ENCODE data around the gene TTLL4. TPM values are rescaled to one million over a fixed set of nuclear protein-coding genes. Genes with fewer than 3 reads are reported as not detected.

Gene TTLL4
- total and polyA plus RNA-seq, 2 of the 8 experiments (the other 6 are each of a cell fraction or from before 2014, with no cell fraction given) = 71.1 to 105 TPM

- 94% methylated on average over 5 of the region's 7 CpGs; no CpG with 5 or more reads in 1 of the 2 experiments for WGBS, 2 experiments (ENCODE audit: extremely low coverage in 1 of 2, insufficient coverage in 1 of 2, insufficient read length in 1 of 2, insufficient replicate concordance in 2 of 2, low coverage in 1 of 2, low lambda C conversion rate in 2 of 2, missing lambda C conversion rate in 1 of 2)
- CTCF ChIA-PET (ENCODE audit: partially characterized antibody) = interaction anchor here (0.6 to 2.2 kb wide), 4 partner anchors 9 to 134 kb away, joined by 3 to 10 read pairs (median 4); no protein-coding TSS in a partner anchor
Measured at GRCh38 chr2:218718058-218718457, 7.4 kb downstream of the TTLL4 start.

More at GRCh38 chr2:218718058-218718457, 7.4 kb downstream of the TTLL4 start:
- Histone ChIP-seq H2AFZ (ENCODE audit: low read length) (no peak overlapping the region), H3K9me3 (ENCODE audit: insufficient read depth in 2 of 2, low read depth in 1 of 2, low read length in 1 of 2) (no peaks in the 10 kb centered on the region), H3K23ac (ENCODE audit: insufficient read length) (no peak overlapping the region), H3K4me2 (ENCODE audit: insufficient read depth in 1 of 2, low read depth in 2 of 2, low read length in 2 of 2) (no peak overlapping the region), H3K9ac (replicated peaks in 1 of 4; ENCODE audit: extremely low read depth in 1 of 4, low read depth in 3 of 4, low read length in 3 of 4) (no peak overlapping the region), H3K4ac (replicated peaks; ENCODE audit: insufficient read length, low read depth, low read length) (no peak overlapping the region), H4K8ac (ENCODE audit: extremely low read depth, insufficient read depth, low read length) (no peak overlapping the region), H4K5ac (ENCODE audit: insufficient read length, low read depth, low read length) (no peak overlapping the region), H3K79me1 (ENCODE audit: low read depth, low read length) (peaks cover 9% of the 10 kb centered on the region; the same call in 1 of the 2 replicates), H2AK5ac (ENCODE audit: low read depth, low read length) (no peak overlapping the region), H3K14ac (ENCODE audit: insufficient read length) (no peak overlapping the region), H3K56ac (replicated peaks; ENCODE audit: insufficient read length, low read depth, low read length) (no peak overlapping the region), H3K4me3 (ENCODE audit: extremely low read depth in 1 of 4, insufficient read depth in 2 of 4, low read depth in 3 of 4, low read length in 4 of 4) (no peak overlapping the region), H3K36me3 (ENCODE audit: control insufficient read depth in 2 of 4, insufficient read depth in 4 of 4, low read length in 3 of 4) (peaks cover 0 to 9% (median 0%) of the 10 kb centered on the region in 4 experiments; a peak in 1 of 8 replicates), H2BK5ac (ENCODE audit: low read depth, low read length) (no peak overlapping the region), H3K27me3 (replicated peaks in 1 of 4; ENCODE audit: control insufficient read depth in 3 of 4, extremely low read depth in 1 of 4, insufficient read depth in 3 of 4, low read length in 3 of 4) (no peaks in the 10 kb centered on the region), H3K79me2 (ENCODE audit: control insufficient read depth in 1 of 2, insufficient read depth in 2 of 2, low read length in 2 of 2) (peaks cover 14 to 83% of the 10 kb centered on the region in 2 experiments), H4K91ac (replicated peaks; ENCODE audit: insufficient read length, low read length) (no peak overlapping the region), H4K20me1 (replicated peaks in 1 of 2; ENCODE audit: control insufficient read depth in 1 of 2, insufficient read depth in 2 of 2, low read length in 2 of 2) (peaks cover 3 to 9% of the 10 kb centered on the region in 2 experiments), H3K18ac (ENCODE audit: extremely low read depth, low read length) (no peak overlapping the region), H3K4me1 (replicated peaks in 1 of 4; ENCODE audit: control insufficient read depth in 3 of 4, insufficient read depth in 4 of 4, low read length in 3 of 4) (peaks cover 0 to 15% (median 3%) of the 10 kb centered on the region in 4 experiments; a peak in 5 of 7 replicates), H3K27ac (ENCODE audit: low read depth, low read length) (no peak overlapping the region), H2BK120ac (replicated peaks; ENCODE audit: low read depth, low read length) (no peak overlapping the region), H2BK20ac (ENCODE audit: low read length) (no peak overlapping the region), H2BK12ac (ENCODE audit: low read depth, low read length) (no peak overlapping the region), H2BK15ac (ENCODE audit: low read length) (no peak overlapping the region), H3K23me2 (ENCODE audit: low read depth, low read length) (no peaks in the 10 kb centered on the region)
- POLR2A ChIA-PET (ENCODE audit: partially characterized antibody) = no interaction called here
- DNase-seq (ENCODE audit: low read depth in 1 of 2, low spot score in 2 of 2) = no peak
- TF ChIP-seq BCL11A (IDR thresholded peaks at IDR 0.05; ENCODE audit: low read depth in 2 of 2, low read length in 2 of 2) = no peak
- TF ChIP-seq RNF2 (IDR thresholded peaks at IDR 0.05; ENCODE audit: borderline replicate concordance, low read depth, low read length, missing control alignments, poor library complexity, severe bottlenecking) = no peak
- no peak for TF ChIP-seq SIN3A (conservative IDR thresholded peaks at IDR 0.05 in 1 of 2, IDR thresholded peaks at IDR 0.05 in 1 of 2; ENCODE audit: low read depth in 1 of 2, low read length in 2 of 2)
- TF ChIP-seq BRCA1 (IDR thresholded peaks at IDR 0.05; ENCODE audit: low read depth, low read length) = no peak
- FAIRE-seq = no peak

All from H1 (cell line).